ENCODE measurements around the gene SLC25A48. TPM values are rescaled to one million over a fixed set of nuclear protein-coding genes. Genes with fewer than 3 reads are reported as not detected.

The SLC25A48 gene
- total RNA-seq, 1 experiment from 2014 or later: not detected

- no peak for DNase-seq (ENCODE audit: low spot score)
- no peaks in the 10 kb centered on the region for H3K36me3 ChIP-seq (ENCODE audit: insufficient read depth, low read length, poor library complexity, severe bottlenecking)
- H3K27me3 ChIP-seq (replicated peaks; ENCODE audit: insufficient read depth, low read depth, low read length, poor library complexity): peaks cover 16% of the 10 kb centered on the region
- intact Hi-C loops (cut with micrococcal nuclease; ENCODE audit: unreplicated experiment): no loop called here
- H3K4me1 ChIP-seq (ENCODE audit: insufficient read depth, low read length, poor library complexity, severe bottlenecking): peaks cover 8% of the 10 kb centered on the region
- ChIA-PET POLR2A (ENCODE audit: low non-redundant PET) (no interaction called here), CTCF (no interaction called here)
- TF ChIP-seq CTCF (conservative IDR thresholded peaks at IDR 0.05; ENCODE audit: low read depth, low read length): no peak
- no peak for TF ChIP-seq EZH2 (IDR thresholded peaks at IDR 0.05; ENCODE audit: borderline replicate concordance, low read depth, low read length, poor library complexity, severe bottlenecking)
- BruUV-seq (replicated peaks): no TSS peak
- no peaks in the 10 kb centered on the region for H3K9me3 ChIP-seq (ENCODE audit: low read depth, low read length, poor library complexity, severe bottlenecking)
- no peak overlapping the region for H3K27ac ChIP-seq (ENCODE audit: low read depth, low read length, poor library complexity, severe bottlenecking)
- H3K4me3 ChIP-seq (ENCODE audit: low read depth, low read length, poor library complexity, severe bottlenecking): no peak overlapping the region
These were observed 19.7 kb upstream of the SLC25A48 start for GRCh38 chr5:135814812-135815211.

- CTCF ChIA-PET: no interaction called here
- DNase-seq (ENCODE audit: low spot score): no peak
- H3K27ac ChIP-seq (ENCODE audit: low read depth, low read length, poor library complexity, severe bottlenecking): no peak overlapping the region
- POLR2A ChIA-PET (ENCODE audit: low non-redundant PET): no interaction called here
- intact Hi-C loops (cut with micrococcal nuclease; ENCODE audit: unreplicated experiment): no loop called here
- no peaks in the 10 kb centered on the region for H3K4me1 ChIP-seq (ENCODE audit: insufficient read depth, low read length, poor library complexity, severe bottlenecking)
- peaks cover 13% of the 10 kb centered on the region for H3K27me3 ChIP-seq (replicated peaks; ENCODE audit: insufficient read depth, low read depth, low read length, poor library complexity)
- no peak for TF ChIP-seq EZH2 (IDR thresholded peaks at IDR 0.05; ENCODE audit: borderline replicate concordance, low read depth, low read length, poor library complexity, severe bottlenecking)
- no peak for TF ChIP-seq CTCF (conservative IDR thresholded peaks at IDR 0.05; ENCODE audit: low read depth, low read length)
- BruUV-seq (replicated peaks): no TSS peak
- no peaks in the 10 kb centered on the region for H3K9me3 ChIP-seq (ENCODE audit: low read depth, low read length, poor library complexity, severe bottlenecking)
- H3K4me3 ChIP-seq (ENCODE audit: low read depth, low read length, poor library complexity, severe bottlenecking): no peak overlapping the region
- H3K36me3 ChIP-seq (ENCODE audit: insufficient read depth, low read length, poor library complexity, severe bottlenecking): no peaks in the 10 kb centered on the region
These were observed 13.2 kb upstream of the SLC25A48 start for GRCh38 chr5:135821061-135821801.

- no peak for DNase-seq (ENCODE audit: low spot score)
- TF ChIP-seq EZH2 (IDR thresholded peaks at IDR 0.05; ENCODE audit: borderline replicate concordance, low read depth, low read length, poor library complexity, severe bottlenecking): no peak
- TF ChIP-seq CTCF (conservative IDR thresholded peaks at IDR 0.05; ENCODE audit: low read depth, low read length): no peak
- Histone ChIP-seq H3K4me3 (ENCODE audit: low read depth, low read length, poor library complexity, severe bottlenecking) (no peak overlapping the region), H3K9me3 (ENCODE audit: low read depth, low read length, poor library complexity, severe bottlenecking) (no peaks in the 10 kb centered on the region), H3K27me3 (replicated peaks; ENCODE audit: insufficient read depth, low read depth, low read length, poor library complexity) (peaks cover 13% of the 10 kb centered on the region), H3K4me1 (ENCODE audit: insufficient read depth, low read length, poor library complexity, severe bottlenecking) (no peaks in the 10 kb centered on the region), H3K36me3 (ENCODE audit: insufficient read depth, low read length, poor library complexity, severe bottlenecking) (no peaks in the 10 kb centered on the region), H3K27ac (ENCODE audit: low read depth, low read length, poor library complexity, severe bottlenecking) (no peak overlapping the region)
- ChIA-PET POLR2A (ENCODE audit: low non-redundant PET) (no interaction called here), CTCF (no interaction called here)
- intact Hi-C loops (cut with micrococcal nuclease; ENCODE audit: unreplicated experiment): no loop called here
- no TSS peak for BruUV-seq (replicated peaks)
These were observed 12.7 kb upstream of the SLC25A48 start for GRCh38 chr5:135821802-135822201.

All from A673 (cell line).